SK-N-MC (cell line): ENCODE results near the gene GABBR2.

Experiments
- DNase-seq: peaks from one replicate; pipeline ENCODE4 v3.0.0-alpha.2; 2011; ENCODE audit warnings: low read depth, low spot score
- H3K27ac ChIP-seq: fragments of 200-600 bp; sonication (generic); 2 replicates; pipeline ENCODE4 v1.5.1; 2016; ENCODE audit warnings: mixed run types
- H3K36me3 ChIP-seq: fragments of 200-600 bp; sonication (generic); 2 replicates; pipeline ENCODE4 v1.6.1; 2017; ENCODE audit warnings: antibody characterized with exemption, low read length, mixed read lengths; ENCODE audit not compliant: insufficient read depth
- H3K4me3 ChIP-seq: fragments of 200-600 bp; sonication (generic); 2 replicates; pipeline ENCODE4 v1.5.1; 2016
- H3K9ac ChIP-seq: fragments of 200-600 bp; sonication (generic); 2 replicates; pipeline ENCODE4 v1.8.0; 2017; ENCODE audit warnings: mixed run types, mixed read lengths; ENCODE audit not compliant: insufficient read length
- H3K9me3 ChIP-seq: fragments of 200-600 bp; sonication (generic); 2 replicates; pipeline ENCODE4 v1.6.1; 2017; ENCODE audit warnings: low read depth, mild to moderate bottlenecking, antibody characterized with exemption, low read length, moderate library complexity, mixed read lengths
- EZH2 ChIP-seq: fragments of 200-600 bp; sonication (generic); IDR thresholded peaks from one replicate; pipeline ENCODE4 v1.6.1; 2017; ENCODE audit warnings: antibody characterized with exemption
- FOXP2 ChIP-seq: optimal IDR thresholded peaks from 2 replicates; pipeline ENCODE3; 2011; ENCODE audit warnings: mild to moderate bottlenecking, moderate library complexity; ENCODE audit not compliant: insufficient read depth; ENCODE audit errors: extremely low read length, control extremely low read depth
- POLR2AphosphoS5 ChIP-seq: IDR thresholded peaks from 2 replicates; pipeline ENCODE4 v1.6.1; 2012; ENCODE audit warnings: mild to moderate bottlenecking, low read depth, low read length, borderline replicate concordance

Gene GABBR2

DNA sequence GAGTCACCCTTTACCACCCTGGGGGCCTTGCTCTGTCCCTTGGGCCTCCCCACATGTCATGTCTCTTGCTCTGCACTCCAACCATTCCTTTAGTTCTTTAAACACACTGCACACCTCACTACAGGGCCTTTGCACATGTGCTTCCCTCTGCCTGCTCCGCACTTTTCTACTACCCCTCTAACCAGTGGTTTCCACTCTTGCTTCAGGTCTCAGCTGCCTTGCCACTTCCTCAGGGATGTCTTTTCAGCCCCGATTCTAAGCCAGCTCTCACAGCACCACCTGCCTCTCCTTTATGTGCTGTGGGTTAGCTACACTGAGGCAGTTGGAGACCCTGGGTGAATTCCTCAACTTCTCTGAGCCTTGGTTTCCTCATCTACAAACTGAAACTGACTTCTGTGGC, 34.6 kb upstream of the GABBR2 start:
- no peak overlapping the region for H3K4me3 ChIP-seq
- TF ChIP-seq POLR2AphosphoS5 (no peak), FOXP2 (no peak), EZH2 (no peak)
- no peaks in the 10 kb centered on the region for H3K9me3 ChIP-seq
- H3K27ac ChIP-seq = no peak overlapping the region
- DNase-seq = no peak
- H3K9ac ChIP-seq = no peak overlapping the region
- 0 out of 2 replicates have a peak, but pooled peaks cover 4% of the 10 kb centered on the region for H3K36me3 ChIP-seq

DNA sequence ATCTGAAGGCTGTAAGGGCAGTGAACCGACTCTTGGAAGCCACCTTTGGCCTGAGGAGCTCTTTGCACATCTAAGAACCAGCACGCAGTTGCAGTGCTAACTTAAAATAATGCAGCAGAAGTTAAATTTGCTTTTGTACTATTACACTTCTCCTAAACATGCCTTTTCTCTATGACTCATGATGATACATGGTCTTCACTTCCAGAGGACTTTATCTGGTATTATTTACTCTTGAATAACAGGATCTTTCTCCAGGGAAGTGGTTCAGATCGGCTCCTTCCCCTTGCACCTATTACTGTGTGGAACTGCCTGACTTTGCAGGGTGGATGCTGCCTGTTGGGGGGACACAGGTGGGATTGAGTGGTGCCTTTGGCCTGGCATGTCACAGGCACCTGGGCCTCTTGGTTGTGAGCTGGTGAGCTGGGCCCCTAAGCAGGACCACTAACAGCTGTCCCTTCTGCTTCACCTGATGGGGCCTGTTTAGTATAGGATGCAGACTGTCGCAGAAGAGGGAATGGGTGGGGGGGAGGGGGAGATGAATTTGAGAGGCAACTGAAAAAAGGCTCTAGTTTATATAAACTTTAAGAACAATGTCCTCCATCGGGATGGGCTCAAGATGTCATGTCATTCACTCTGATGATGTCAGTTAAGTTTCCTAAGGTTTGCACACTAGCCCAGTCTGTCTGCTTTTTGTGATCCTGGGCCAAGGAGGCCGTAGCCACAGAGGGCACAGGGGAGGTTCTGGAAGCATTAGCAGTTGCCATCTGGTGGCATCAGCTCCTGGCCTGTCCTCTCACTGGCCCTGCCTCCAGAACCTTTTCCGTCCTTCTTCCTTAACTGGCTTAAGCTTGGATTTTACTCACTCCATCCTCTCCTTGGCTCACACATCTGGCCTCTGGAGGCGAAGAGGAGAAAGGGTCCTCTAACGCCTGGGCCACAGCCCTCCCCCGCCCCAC, 33.9 kb upstream of the GABBR2 start:
- Histone ChIP-seq H3K36me3 (0 out of 2 replicates have a peak, but pooled peaks cover 4% of the 10 kb centered on the region), H3K27ac (no peak overlapping the region), H3K9ac (no peak overlapping the region), H3K9me3 (no peaks in the 10 kb centered on the region), H3K4me3 (no peak overlapping the region)
- TF ChIP-seq FOXP2 (no peak), EZH2 (no peak), POLR2AphosphoS5 (no peak)
- DNase-seq = no peak

DNA sequence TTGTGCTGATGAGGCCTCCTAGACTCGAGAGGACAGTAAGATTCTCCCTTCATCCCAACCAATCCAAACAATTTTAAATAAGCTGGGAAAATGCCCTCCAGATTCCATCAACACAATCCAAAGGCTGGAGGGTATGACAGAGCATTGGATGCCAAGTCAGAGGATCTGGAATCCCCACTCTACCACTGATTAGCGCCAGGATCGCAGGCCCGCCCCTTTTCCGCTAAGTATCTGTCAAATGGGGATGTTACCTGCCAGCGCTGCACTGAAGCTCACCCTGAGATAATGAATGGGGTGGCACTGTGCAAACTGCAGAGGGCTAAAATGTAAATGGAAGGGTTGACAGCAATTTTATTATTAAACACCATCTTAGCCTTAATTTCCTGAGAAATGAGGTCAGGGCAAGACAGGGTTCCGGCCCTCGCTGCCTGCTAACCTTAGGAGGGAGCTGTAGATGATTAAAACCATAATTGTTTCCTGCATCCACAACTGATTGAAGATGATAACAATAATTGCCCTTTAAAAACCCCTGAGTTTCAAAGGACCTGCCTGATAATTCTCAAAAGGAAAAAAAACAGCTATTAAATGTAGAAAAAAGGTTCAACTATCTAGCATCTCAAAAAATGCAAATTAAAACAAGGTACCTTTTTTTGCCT, 31.6 kb upstream of the GABBR2 start:
- Histone ChIP-seq H3K4me3 (no peak overlapping the region), H3K27ac (no peak overlapping the region), H3K9me3 (no peaks in the 10 kb centered on the region), H3K36me3 (peaks cover 11% of the 10 kb centered on the region; the same call in 1 of the 2 replicates), H3K9ac (no peak overlapping the region)
- TF ChIP-seq POLR2AphosphoS5 (no peak), EZH2 (no peak), FOXP2 (no peak)
- DNase-seq = no peak

GRCh38 chr9:98738741-98739140, 30.0 kb upstream of the GABBR2 start:
- Histone ChIP-seq H3K36me3 (peaks cover 12% of the 10 kb centered on the region; the same call in 1 of the 2 replicates), H3K9ac (no peak overlapping the region), H3K4me3 (no peak overlapping the region), H3K9me3 (no peaks in the 10 kb centered on the region), H3K27ac (no peak overlapping the region)
- no peak for DNase-seq
- no peak for TF ChIP-seq EZH2
- TF ChIP-seq POLR2AphosphoS5 = no peak
- no peak for TF ChIP-seq FOXP2

DNA sequence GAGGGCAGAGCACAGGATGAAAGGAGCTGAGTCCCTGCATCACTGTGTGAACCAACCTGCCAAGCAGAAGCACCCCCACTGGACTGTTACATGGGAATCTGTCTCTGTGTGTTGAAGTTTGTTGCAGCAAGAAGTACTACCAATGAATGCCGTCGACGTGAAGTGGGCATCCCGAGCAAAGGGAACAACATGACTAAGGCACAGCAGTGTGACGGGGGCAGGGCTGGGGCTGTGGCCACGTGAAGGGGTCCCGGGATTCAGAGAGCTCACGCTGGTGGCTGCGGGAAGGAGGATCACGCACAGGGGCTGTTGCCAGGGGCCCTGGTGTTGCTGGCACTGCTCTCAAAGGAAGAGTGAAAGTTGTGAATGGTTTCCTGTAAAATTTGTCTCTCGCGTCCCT, 27.5 kb upstream of the GABBR2 start:
- no peak for DNase-seq
- Histone ChIP-seq H3K27ac (no peak overlapping the region), H3K9me3 (no peaks in the 10 kb centered on the region), H3K4me3 (no peak overlapping the region), H3K9ac (no peak overlapping the region), H3K36me3 (peaks cover 12% of the 10 kb centered on the region; the same call in 1 of the 2 replicates)
- TF ChIP-seq EZH2 (no peak), POLR2AphosphoS5 (no peak), FOXP2 (no peak)

DNA sequence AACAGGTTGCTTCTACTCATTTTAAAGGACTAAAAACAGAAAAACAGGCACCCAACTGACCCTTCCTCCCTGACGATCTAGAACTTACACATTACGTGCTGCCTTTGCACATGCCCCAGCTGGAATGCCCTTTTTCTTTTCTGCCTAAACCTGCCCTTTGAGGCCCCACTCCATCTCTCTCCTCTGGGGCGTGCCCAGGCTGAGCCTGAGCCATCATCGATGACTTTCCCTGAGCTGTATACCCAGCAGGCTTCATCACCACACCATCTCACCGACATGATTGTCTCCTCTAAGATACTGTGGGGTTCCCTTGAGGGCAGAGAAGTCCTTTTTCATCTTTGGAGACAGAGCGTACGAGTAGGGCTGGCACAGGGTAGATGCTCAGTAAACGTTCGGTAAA, 24.1 kb upstream of the GABBR2 start:
- TF ChIP-seq FOXP2 (no peak), POLR2AphosphoS5 (no peak), EZH2 (no peak)
- no peak overlapping the region for H3K4me3 ChIP-seq
- DNase-seq = no peak

GRCh38 chr9:98732091-98732490, 23.4 kb upstream of the GABBR2 start:
- TF ChIP-seq POLR2AphosphoS5 = no peak
- no peak for TF ChIP-seq EZH2
- no peak for TF ChIP-seq FOXP2
- Histone ChIP-seq H3K27ac (no peak overlapping the region), H3K36me3 (peaks cover 8% of the 10 kb centered on the region; the same call in 1 of the 2 replicates), H3K9ac (no peak overlapping the region), H3K4me3 (no peak overlapping the region), H3K9me3 (no peaks in the 10 kb centered on the region)
- no peak for DNase-seq

More for the DNA sequence above, 24.1 kb upstream of the GABBR2 start:
- H3K27ac ChIP-seq = no peak overlapping the region
- no peak overlapping the region for H3K9ac ChIP-seq
- H3K9me3 ChIP-seq = no peaks in the 10 kb centered on the region
- peaks cover 8% of the 10 kb centered on the region; the same call in 1 of the 2 replicates for H3K36me3 ChIP-seq

DNA sequence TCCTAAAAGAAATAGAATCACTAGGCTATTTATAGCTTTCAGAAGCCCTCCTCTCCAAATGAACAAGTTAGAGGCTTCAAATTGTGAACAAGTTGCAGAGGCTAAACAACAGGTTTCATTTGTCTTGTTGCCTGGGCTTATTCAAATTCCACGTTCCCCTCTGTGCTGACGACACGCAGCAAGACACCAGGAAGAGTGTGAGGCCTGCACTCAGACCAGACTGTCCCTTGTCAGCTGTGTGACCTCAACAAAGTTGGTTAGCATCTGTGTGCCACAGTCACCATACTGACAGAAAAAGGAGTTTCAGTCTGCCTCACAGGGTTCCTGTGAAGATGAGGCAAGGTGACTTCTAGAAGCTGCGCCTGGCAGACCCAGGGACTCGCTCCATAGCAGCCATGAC, 22.1 kb upstream of the GABBR2 start:
- Histone ChIP-seq H3K9me3 (no peaks in the 10 kb centered on the region), H3K9ac (no peak overlapping the region), H3K36me3 (peaks cover 6% of the 10 kb centered on the region; the same call in 1 of the 2 replicates), H3K27ac (no peak overlapping the region), H3K4me3 (no peak overlapping the region)
- no peak for TF ChIP-seq EZH2
- no peak for TF ChIP-seq POLR2AphosphoS5
- TF ChIP-seq FOXP2 = no peak
- no peak for DNase-seq
